GM04504 (cell line): ENCODE measurements around the gene SIK3.

Source experiments
- DNase-seq: peaks from one replicate; pipeline ENCODE4 v3.0.0-alpha.2; 2012; ENCODE audit warnings: low read depth

The SIK3 gene

DNA sequence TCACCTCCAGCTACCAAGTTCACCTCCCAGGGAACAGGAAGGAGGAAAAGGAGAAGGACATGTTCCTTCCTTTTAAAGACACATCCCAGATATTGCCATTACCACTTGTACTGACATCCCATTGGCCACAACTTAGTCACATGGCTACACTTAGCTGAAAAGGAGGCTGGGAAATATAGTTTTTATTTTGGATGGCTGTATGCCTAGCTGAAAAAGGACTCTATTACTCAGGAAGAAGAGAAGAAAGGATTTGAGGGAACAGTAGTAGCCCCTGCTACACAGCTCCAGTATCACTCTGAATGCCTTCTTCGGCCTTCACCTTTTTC lies 304.5 kb downstream of the SIK3 start:
- no peak for DNase-seq
